GM21390 (cell line): ENCODE results near the gene MYOG.

Source experiments
- ATAC-seq: cut with Tn5 transposase; IDR thresholded peaks from one replicate; pipeline ENCODE4 v1.9.1; 2021; ENCODE audit not compliant: unreplicated experiment

MYOG gene

DNA sequence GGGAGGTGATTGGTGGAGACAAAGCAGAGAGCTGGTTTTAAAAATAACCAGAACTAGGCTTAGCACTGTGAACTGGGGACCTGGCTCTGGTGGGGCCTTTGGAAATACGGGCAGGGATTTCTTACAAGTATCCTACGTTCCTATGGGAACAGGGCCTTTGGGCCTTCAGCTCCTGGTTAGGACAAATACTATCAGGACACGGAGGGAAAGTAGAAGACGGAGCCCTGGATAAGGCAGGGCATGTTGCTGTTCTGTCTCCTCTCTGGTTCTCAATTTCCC is 5.3 kb upstream of the MYOG start:
- no peak for ATAC-seq

DNA sequence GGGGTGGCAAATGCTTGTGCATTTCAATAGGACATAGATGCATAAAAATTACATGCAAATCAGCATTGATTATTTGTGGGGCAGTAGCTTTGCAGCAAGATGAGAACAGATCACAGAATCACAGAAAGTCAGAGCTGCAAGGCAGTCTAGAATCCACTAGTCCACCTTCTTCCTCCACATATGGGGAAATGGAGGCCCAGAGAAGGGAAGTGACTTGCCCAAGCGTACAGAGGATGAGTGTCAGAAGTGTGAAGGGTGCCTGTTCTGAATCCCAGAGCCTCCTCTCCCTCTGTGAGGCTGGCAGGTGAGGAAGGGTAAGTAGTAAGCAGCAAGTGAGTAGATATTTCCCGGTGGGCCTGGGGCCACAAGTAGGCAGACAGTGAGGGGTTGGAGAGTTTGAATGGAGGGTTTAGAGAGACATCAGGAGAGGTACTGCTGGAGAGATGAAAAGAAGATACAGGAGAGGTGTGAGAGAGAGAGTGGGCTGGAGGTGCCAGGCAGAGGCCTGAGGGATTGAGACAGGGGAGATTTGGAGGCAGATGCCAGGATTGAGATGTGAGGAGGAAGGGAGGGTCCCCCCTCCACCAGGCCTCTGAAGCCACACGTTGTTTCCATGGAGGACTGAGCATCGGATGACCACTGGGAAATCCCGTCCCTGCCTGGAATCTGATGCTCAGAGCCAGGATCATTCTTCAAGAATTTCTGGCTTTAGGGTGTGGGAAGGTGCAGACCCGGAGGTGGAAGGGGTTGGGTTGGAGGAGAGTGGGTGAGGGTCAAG is 4.8 kb upstream of the MYOG start:
- ATAC-seq, result no peak

DNA sequence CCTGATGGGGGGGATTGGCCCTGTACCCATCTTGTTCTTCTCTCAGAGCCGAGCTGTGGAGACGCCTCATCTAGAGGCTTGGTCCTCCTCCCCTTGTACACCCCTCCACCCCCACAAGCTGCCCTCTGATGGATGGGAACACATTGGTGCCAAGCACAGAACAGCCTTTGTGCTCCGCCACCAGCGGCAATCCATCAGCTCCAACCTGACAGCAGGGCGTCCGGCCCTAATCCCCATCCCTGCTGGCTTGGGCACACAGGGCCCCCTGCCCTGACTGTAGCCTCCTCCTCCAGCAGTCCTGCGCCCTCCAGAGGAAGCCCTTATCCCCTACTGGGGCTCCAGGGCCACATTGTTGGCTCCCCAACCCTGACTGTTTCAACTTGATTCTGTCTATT is 3.8 kb upstream of the MYOG start:
- no peak for ATAC-seq

DNA sequence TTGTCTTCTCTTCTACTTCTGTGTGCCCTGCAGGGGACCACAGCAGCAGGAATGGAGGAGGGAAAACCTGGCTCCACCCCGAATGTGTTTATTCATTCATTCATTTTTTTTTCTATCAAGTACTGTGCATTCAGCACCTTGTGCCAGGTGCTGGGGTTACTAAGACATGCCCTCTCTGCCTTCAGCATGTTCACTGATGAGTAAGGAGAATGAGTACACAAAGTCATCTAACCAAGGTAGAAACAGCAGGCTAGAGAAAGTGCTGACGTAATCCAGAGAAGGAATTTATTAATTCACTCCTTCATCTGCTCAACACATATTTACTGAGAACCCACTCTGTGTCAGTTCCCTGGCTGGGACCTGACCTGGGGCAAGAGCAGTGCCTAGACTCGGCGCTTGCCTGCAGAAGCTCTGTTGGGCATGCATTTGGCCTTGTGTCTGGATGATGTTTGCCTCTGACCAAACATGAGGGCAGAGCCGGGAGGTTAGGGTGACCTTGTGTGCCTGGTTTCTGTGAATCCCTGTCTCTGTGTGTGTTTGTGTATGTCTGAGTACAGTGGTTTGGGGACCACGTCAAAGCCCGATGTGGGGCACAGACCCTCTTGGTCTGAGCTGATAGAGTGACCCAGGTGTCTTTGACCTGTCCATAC is 3.3 kb upstream of the MYOG start:
- ATAC-seq, result no peak

DNA sequence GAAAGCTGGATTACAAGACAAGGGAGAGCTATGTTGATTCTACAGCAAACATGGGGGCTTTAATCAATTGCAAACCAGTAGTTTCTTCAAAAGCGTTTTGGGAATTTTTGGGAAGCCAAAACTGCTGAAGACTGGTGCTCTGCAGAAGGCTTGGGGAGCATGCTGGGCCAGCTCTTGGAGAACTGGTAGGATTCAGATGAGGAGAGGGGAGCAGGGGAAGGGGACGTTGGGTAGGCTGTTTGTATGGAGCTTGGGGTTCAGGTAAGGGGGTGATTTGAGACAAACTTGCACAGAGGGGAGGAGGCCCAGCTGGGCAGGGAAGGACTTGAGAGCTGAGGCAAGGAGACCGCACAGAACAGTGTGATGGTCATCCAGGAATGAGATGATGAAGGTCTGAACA is 2.6 kb upstream of the MYOG start:
- ATAC-seq, result no peak

DNA sequence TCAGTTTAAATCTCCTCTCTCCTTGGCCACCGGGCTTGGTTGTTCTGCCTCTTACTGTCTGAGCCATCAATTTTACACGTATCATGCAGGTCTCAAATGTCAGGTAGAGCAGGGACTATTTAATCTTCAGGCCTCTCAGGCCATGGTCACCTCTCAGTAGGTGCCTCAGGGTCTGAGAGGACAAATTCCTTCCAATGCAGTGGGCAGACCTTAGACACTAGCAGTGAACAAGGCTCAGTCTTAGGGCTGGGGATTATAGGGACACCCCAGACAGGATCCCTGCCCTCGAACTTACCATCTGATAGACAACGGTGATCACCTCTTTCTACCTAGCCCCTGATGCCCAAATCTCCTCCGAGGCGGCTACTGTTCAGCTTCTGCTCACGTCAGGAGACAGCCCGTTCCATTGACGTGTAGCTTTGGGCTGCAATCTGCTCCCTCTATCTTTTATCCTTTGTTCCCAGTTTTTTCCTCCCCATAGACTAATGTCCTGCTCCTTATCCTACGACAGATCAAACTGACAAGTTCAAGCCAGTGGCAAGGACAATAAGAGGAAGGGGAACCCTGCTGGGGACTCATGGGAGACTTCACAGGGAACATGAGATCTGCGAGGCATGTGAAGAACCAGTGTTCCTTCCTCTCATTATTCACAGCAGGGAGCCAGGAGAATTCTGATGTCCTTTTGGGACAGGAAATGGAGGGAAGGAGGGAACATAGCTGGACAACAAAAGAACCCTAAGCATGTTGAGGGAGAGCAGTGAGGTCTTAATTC is 1.4 kb upstream of the MYOG start:
- ATAC-seq, result no peak

DNA sequence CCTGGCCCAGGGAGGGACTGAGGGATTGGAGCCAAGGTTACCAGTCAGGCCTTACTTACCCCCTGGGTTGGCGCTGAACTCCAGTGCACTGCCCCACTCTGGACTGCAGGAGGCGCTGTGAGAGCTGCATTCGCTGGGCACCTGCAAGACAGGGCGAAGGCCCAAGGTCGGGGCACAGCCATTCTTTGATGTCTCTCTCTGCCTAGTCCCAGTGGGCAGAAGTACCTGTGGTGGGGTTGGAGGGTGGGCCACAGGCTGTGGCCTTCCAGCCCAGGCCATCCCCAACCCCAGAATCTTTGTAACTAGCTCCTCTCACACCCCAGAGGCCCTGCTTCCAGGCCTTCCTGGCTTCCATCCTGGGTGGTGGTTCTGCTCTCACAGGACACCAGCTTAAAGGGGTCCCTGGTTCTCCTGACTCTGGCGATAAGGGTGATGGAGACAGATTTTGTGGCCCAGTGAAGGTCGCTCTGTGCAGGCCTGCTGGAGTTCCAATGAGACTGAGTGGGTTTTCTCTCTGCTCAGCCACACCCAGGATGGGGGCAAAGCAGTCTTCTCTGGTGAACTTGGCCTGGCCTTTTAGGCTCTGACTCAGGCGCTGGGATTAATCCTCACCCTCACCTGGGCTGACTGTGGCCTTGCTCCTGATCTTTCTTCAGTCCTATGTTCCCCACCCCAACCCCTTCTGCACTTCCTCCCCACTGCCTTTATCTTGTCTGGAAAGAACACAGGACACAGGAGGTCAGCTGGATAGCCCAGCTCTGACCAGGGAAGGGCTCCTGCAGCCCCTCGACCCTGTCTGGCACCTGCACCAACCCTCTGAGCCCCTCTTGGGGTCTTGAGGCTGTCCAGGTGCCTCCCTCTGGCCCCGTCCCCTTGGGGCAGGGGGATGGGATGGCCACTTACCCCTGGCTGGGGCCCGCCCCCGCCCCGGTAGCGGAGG is 954 bp downstream of the MYOG start:
- no peak for ATAC-seq

DNA sequence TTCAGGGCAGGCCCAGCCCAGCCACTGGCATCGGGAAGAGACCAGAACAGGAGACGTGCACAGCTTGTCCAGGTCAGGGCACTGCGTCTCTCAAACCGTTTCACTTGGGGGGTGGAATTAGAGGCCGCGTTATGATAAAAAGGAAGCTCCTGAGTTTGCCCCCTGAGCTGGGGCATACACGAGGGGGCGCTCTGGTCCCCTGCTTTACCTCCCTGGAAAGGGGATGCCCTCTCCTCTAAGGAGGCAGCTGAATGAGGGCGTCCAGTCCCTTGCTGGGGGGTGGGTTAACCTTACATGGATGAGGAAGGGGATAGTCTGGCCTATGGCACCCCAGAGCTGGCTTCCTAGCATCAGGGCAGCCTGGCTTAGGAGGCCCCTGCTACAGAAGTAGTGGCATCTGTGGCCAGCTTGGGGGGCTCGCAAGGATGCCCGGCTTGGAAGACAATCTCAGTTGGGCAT is 2.3 kb downstream of the MYOG start:
- no peak for ATAC-seq

DNA sequence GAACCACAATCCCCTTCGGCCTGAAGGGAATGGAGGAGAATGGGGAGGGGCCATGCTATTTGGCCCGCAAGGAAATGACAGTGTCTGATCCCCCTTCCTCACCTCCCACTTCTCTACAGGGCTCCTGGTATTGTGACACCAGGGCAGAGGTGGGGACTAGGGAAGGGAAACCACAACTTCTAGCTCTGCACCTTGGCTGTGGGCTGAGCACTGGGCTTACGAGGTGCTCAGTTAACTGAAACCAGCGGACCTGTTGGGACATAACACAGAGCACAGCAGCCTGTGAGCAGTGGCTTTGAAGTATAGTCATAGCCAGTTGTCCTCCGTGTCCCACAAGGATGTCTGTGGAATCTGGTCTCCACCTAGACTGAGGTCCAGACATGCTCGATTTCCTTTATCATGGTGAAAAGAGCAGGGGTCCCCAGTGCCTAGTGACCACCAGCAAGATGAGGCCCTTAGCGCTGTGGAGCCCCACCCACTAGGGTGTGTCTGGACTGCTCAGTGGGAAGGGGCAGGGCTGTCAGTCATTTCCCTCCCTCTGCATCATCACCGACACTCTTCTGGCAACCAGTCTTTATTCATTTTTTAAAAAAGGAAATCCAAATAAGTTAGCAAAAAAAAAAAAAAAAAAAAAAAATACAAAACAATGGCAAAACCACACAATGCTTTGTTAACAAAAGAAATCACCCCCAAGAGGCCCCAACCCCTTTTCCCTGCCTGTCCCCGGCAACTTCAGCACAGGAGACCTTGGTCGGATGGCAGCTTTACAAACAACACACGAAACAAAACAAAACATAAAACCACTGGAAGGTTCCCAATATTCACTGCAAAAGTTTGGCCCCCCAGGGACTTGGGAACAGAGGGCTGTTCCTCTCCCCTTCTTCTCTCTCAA is 3.0 kb downstream of the MYOG start:
- ATAC-seq, result no peak

DNA sequence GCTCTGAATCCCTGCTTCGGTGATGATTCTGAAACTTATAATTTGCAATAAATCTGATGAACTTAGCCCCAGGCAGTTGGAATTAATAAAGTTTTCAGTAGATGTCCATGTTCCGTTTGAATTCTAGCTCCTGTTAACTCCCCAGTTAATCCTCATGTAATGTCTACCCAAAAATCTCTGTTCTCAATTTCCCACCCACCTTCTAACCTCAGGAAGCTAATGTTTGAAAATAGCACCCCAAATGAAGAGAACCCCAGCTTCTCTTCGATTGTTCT is 3.6 kb downstream of the MYOG start:
- ATAC-seq, result no peak

DNA sequence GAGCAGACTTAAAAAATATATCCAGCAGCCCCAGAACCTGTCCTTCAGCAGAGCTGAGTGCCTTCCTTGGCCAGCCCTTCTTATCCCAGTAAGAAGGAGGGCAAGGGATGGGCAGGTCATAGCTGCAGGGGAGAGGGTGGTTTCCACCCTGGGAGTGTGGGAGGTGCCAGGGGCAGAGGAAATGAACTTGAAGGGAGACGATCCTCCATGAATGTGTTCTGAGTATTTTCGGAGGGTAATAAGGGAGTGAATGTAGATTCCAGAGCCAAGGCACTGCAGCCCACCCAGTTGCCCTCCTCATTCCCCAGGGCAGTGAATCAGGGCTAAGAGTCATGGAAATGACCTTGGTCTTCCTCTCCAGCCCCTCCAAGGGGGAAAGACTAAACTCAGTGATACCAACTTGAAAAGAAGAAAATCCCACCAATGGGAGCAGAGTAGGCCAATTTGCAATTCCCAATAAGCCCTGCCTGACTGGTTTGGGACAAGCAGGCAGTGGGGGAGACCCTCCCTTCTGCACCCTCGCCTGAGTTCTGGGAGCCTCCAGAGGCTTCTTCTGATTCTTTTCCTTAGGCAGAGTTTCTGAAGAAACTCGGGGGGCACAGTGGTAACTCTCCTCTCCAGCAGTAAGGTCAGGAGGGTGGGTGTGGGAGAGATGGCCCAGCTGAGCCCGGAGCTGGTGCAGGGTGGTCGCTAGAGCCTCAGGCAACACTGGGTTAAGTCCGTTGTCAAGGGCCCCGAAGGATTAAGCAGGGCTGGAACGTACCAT is 4.2 kb downstream of the MYOG start:
- ATAC-seq, result no peak

DNA sequence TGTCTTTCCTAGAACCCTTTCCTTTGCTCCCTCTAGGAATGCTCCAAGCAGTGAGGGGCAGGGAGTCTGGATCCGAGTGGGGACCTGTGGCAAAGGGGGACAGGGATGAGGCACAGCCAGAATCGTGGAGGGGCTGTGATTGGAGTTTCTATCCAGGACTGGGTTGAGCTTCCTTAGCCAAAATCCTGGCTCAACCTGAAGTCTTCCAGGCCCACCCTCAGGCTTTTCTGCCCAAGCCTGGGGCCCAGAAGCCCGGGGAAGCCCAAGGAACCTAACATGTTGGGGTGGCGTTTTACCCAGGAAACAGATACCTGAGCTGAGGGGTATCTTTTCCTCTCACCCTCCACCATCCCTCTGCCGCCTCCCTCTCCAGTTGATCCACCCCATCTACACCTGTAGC is 5.4 kb downstream of the MYOG start:
- ATAC-seq, result no peak

DNA sequence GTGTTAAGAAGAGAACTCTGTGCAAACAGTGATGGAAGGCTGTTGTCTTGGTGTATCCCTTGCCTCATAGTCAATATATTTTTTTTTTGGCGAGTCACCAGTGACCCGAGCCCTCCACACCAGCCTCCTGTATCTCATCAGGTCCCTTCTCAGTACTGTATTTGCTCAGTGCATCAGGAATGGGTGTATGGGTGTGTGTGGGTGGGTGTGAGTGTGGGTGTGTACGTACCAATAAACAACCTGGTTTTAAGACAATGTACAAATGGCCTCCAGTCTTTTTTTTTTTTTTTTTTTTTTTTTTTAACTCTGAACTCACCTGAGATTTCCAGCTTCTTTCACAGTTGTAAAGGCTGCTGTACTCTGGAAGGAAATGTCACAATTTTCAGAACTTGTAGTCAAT is 7.3 kb downstream of the MYOG start:
- ATAC-seq, result no peak

DNA sequence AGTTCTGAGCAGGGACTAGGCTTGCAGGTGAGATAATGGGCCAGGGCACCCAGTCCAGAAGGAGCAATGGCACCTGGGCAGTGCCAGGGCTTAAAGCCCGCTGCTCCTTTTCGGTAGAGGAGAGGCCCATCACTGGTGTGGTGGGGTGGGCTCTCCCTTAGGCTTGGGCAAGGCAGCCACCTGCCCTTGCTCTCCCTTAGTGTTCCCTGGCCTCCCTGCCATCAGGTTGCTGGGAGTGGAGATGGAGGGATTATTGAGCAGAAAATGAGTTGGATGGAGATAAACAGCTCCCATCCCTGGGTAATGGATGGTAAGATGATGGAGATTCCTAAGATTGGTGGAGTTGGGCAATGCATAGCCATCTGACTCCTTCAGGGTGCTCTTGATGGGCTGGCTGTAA is 7.9 kb downstream of the MYOG start:
- ATAC-seq, result no peak

DNA sequence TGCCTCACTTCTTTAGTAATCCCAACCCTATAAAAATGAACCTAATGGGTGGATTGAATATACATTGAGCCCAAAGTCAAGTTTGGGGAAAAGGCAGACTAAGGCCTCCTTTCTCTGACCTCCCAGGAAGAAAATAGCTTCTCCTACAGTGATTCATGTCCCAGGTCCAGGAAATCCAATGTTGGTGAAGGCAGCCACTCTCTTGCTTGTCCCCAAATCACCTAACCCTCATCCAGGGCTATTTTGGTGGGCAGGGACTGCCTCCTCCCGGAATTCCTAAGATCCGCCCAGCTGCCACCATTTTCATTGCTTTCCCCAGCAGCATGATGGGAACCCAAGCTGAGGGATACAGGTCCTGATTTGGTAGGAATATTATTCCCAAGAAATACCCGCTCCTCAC is 8.4 kb downstream of the MYOG start:
- no peak for ATAC-seq

DNA sequence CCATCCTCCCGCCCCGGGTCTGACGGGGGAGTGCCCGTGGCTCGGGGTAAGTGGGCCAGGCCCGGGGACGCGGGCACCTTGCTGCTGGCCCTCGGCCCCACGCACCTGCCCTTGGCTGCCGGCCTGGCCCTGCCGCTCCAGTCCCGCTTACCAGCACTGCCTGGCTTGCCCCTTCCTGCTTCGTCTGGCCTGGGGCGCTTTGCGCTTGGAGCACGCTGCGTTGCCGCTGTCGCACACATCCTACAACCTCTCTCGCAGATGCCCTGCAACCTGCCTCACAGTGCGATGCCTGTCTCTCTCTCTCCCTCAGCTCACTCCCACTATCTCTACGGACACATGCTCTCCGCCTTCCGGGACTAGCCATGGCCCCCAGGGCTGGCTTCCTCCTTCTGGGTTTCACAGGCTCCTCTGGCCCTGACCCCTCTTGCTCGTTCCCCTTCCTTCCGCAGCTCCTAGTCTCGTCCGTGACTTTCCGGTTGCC is 9.7 kb downstream of the MYOG start:
- ATAC-seq, result no peak

DNA sequence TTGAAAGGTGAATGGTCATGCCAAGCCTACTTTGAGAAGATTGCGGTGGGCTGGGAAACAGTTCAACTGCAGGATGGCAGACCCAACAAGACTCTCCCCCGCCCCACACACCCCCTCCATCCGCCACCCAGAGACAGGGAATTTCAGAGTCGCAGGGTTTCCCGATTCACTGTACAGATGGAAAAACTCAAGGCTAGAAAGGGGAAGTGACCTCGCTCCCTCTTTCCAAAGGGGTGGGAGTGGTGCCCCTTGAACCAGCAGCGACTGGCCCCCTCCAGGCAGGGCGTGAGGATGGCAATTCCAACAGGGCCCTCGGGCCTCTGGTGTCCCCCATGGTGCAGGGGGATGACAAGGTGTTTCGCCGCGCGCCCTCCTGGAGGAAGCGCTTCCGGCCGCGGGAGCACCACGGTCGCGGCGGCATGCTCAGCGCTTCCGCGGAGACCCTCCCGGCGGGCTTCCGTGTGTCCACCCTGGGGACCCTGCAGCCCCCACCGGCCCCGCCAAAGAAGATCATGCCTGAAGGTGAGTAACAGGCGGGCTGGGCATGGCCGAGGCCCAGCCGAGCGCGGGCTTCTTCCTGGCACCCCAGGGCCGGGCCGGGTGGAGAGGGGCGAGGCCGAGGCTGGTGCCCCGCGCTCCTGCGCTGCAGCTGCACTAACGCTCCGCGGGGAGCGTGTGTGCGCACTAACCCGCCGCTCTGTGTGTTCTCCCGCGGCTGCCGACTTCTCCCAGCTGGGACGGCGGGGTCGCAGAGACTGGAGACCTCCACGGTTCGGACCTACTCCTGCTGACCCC is 10.4 kb downstream of the MYOG start:
- no peak for ATAC-seq

DNA sequence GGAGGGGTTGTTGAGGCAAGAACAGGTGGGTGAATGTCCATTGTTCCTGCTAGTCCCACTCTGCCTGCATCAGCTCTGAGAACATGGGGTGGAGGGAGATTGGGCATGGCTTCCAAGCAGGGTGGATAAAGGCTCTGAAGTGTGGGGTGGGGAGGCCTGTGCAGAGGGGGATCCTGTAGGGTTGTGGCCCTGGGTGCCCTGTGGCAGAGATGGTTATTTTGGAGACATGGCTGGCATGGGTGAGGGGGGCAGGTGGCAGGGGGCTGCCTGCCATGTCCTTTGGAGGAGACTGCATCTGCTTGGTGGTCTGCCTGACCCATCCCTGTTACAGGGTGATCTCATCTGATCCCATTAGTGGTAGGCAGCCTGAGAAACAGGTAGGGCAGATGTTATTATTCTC is 11.2 kb downstream of the MYOG start:
- no peak for ATAC-seq

DNA sequence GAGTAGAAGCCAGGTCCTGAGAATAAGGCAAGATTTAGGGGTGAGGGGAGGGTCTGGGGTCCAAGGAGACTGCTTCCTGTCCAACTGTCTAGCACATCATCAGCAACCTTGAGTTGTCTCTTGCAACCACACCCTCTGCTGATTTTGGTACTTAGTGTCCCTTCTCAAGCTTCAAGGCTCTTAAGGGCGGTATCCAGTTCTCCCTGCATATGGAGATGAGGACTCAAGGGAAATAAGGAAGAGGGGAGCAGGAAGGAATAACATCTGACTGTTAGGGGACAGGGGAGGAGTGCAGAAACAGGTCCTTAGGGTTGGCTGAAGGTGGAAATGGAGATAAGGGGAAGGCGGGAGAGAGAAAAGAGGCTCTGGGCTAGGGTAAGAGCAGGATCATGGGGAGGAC is 12.3 kb downstream of the MYOG start:
- ATAC-seq, result no peak
